OCI-LY3 (cell line): Measurements from ENCODE around the gene BMPR2.
"Not testable (repeated sequence)": the region's sequence is repeated elsewhere in the genome, so short reads cannot be mapped to it uniquely, and the experiment has no call there.

Experiments
- H2AFZ ChIP-seq: fragments of 200-600, 300-600 bp; shearing (Covaris generic); 2 replicates; pipeline ENCODE4 v1.6.0; 2014; ENCODE audit warnings: antibody characterized with exemption, low read depth, low read length
- H3K27ac ChIP-seq: fragments of 200-600, 300-600 bp; sonication (generic); 2 replicates; pipeline ENCODE4 v1.5.1; 2014; ENCODE audit warnings: mild to moderate bottlenecking, low read length, moderate library complexity, mixed read lengths
- H3K27me3 ChIP-seq: fragments of 200-600, 300-600 bp; sonication (generic); 2 replicates; pipeline ENCODE4 v1.6.1; 2014; ENCODE audit warnings: low read depth, low read length, mixed read lengths
- H3K36me3 ChIP-seq: fragments of 200-600, 300-600 bp; sonication (generic); replicated peaks from 2 replicates; pipeline ENCODE3; 2014; ENCODE audit warnings: low read depth, low read length, mixed read lengths
- H3K4me1 ChIP-seq: fragments of 300-600, 200-600 bp; sonication (generic); 2 replicates; pipeline ENCODE4 v1.6.1; 2014; ENCODE audit warnings: low read length, mixed read lengths
- H3K4me2 ChIP-seq: fragments of 200-600, 300-600 bp; sonication (generic); 2 replicates; pipeline ENCODE4 v1.6.1; 2014; ENCODE audit warnings: low read length, mixed read lengths
- H3K4me3 ChIP-seq: fragments of 300-600, 200-600 bp; sonication (generic); 2 replicates; pipeline ENCODE4 v1.5.1; 2014; ENCODE audit warnings: antibody characterized with exemption, mild to moderate bottlenecking, low read length, moderate library complexity
- H3K79me2 ChIP-seq: fragments of 300-600, 200-600 bp; shearing (Covaris generic); 2 replicates; pipeline ENCODE4 v1.6.1; 2014; ENCODE audit warnings: mild to moderate bottlenecking, low read length, mixed read lengths
- H3K9ac ChIP-seq: fragments of 300-600, 200-600 bp; shearing (Covaris generic); 2 replicates; pipeline ENCODE4 v1.6.0; 2014; ENCODE audit warnings: mild to moderate bottlenecking, low read length, moderate library complexity
- H3K9me3 ChIP-seq: fragments of 200-600, 300-600 bp; shearing (Covaris generic); 2 replicates; pipeline ENCODE4 v1.6.1; 2014; ENCODE audit warnings: low read length, mixed read lengths; ENCODE audit not compliant: insufficient read depth
- H4K20me1 ChIP-seq: fragments of 200-600, 300-600 bp; sonication (generic); 2 replicates; pipeline ENCODE4 v1.6.1; 2016; ENCODE audit warnings: low read length, mixed read lengths; ENCODE audit not compliant: insufficient read depth
- EZH2phosphoT487 ChIP-seq: fragments of 200-600 bp; shearing (Covaris generic); IDR thresholded peaks from 2 replicates; pipeline ENCODE4 v1.6.1; 2018; ENCODE audit warnings: antibody characterized with exemption, mixed run types, low read depth
- TF ChIP-seq, protein P1 (sequence below): fragments of 200-600, 300-600 bp; sonication (generic); IDR thresholded peaks from 2 replicates; pipeline ENCODE4 v1.5.1; 2014; ENCODE audit warnings: antibody characterized with exemption, low read length, low read depth

Gene BMPR2

DNA sequence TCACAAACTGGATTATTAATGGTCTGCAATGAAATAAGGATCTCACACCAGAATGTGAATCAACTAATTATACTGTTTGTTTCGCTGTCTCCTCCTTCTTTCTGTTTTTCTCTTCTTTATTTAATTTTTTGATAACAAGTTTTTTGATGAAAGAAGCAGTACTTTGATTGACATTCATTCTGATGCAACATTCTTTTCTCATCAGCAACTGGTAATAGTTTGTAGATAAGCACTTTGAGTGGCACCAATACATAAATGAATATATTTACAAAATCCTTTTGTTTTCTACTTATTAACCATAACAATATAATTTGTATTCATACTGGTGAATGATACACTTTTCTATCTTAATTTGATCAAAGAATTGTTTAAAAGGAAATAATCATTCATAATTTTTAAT is 143.3 kb downstream of the BMPR2 start:
- Histone ChIP-seq H3K36me3 (peaks cover 8% of the 10 kb centered on the region), H3K27me3 (no peaks in the 10 kb centered on the region), H3K4me3 (no peak overlapping the region), H3K27ac (no peak overlapping the region), H3K4me1 (peaks cover 6% of the 10 kb centered on the region), H3K79me2 (no peaks in the 10 kb centered on the region), H3K9ac (no peak overlapping the region), H3K9me3 (no peaks in the 10 kb centered on the region), H4K20me1 (no peaks in the 10 kb centered on the region), H3K4me2 (no peak overlapping the region), H2AFZ (no peak overlapping the region)
- no peak for TF ChIP-seq EZH2phosphoT487
- TF ChIP-seq, protein P1, sequence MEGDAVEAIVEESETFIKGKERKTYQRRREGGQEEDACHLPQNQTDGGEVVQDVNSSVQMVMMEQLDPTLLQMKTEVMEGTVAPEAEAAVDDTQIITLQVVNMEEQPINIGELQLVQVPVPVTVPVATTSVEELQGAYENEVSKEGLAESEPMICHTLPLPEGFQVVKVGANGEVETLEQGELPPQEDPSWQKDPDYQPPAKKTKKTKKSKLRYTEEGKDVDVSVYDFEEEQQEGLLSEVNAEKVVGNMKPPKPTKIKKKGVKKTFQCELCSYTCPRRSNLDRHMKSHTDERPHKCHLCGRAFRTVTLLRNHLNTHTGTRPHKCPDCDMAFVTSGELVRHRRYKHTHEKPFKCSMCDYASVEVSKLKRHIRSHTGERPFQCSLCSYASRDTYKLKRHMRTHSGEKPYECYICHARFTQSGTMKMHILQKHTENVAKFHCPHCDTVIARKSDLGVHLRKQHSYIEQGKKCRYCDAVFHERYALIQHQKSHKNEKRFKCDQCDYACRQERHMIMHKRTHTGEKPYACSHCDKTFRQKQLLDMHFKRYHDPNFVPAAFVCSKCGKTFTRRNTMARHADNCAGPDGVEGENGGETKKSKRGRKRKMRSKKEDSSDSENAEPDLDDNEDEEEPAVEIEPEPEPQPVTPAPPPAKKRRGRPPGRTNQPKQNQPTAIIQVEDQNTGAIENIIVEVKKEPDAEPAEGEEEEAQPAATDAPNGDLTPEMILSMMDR: no peak

- Histone ChIP-seq H2AFZ (no peak overlapping the region), H4K20me1 (no peaks in the 10 kb centered on the region), H3K9ac (no peak overlapping the region), H3K9me3 (no peaks in the 10 kb centered on the region), H3K27ac (no peak overlapping the region), H3K27me3 (no peaks in the 10 kb centered on the region), H3K36me3 (peaks cover 8% of the 10 kb centered on the region), H3K4me3 (no peak overlapping the region), H3K4me2 (no peak overlapping the region), H3K4me1 (no peaks in the 10 kb centered on the region), H3K79me2 (no peaks in the 10 kb centered on the region)
- TF ChIP-seq, protein P1: no peak
- no peak for TF ChIP-seq EZH2phosphoT487
Measured at GRCh38 chr2:202521470-202521869, 145.3 kb downstream of the BMPR2 start.

GRCh38 chr2:202529389-202529788 is 153.3 kb downstream of the BMPR2 start:
- no peaks in the 10 kb centered on the region for H3K9me3 ChIP-seq
- H3K4me3 ChIP-seq: no peak overlapping the region
- H3K27ac ChIP-seq: no peak overlapping the region
- H3K27me3 ChIP-seq: no peaks in the 10 kb centered on the region
- no peak overlapping the region for H3K4me2 ChIP-seq
- H3K36me3 ChIP-seq: no peaks in the 10 kb centered on the region
- no peaks in the 10 kb centered on the region for H4K20me1 ChIP-seq
- H3K79me2 ChIP-seq: no peaks in the 10 kb centered on the region
- TF ChIP-seq, protein P1: no peak
- TF ChIP-seq EZH2phosphoT487: no peak
- no peaks in the 10 kb centered on the region for H3K4me1 ChIP-seq
- H2AFZ ChIP-seq: no peak overlapping the region
- no peak overlapping the region for H3K9ac ChIP-seq

DNA sequence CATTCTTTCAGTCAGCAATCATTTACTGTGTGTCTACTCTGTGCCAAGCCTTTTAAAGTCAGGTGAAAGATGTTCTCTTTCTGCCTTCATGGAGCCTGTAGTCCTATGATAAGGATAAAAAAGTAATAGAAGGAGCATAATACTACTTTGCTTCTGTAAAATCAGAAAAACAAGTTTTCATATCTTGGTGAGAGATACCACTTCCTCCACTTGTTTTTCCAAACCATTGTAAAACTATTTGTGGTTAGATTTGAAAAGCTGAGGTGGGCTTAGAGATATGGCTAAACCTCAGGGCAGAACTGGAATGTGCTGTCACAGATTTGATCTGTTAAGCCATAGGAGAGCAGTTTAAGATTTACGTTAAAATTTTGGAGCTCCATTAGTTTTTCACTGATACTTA is 153.9 kb downstream of the BMPR2 start:
- Histone ChIP-seq H3K4me3 (no peak overlapping the region), H3K9ac (no peak overlapping the region), H4K20me1 (no peaks in the 10 kb centered on the region), H3K36me3 (no peaks in the 10 kb centered on the region), H3K4me2 (no peak overlapping the region), H3K9me3 (no peaks in the 10 kb centered on the region), H3K27ac (no peak overlapping the region), H3K27me3 (no peaks in the 10 kb centered on the region), H3K4me1 (no peaks in the 10 kb centered on the region), H2AFZ (no peak overlapping the region), H3K79me2 (no peaks in the 10 kb centered on the region)
- TF ChIP-seq, protein P1: no peak
- no peak for TF ChIP-seq EZH2phosphoT487

DNA sequence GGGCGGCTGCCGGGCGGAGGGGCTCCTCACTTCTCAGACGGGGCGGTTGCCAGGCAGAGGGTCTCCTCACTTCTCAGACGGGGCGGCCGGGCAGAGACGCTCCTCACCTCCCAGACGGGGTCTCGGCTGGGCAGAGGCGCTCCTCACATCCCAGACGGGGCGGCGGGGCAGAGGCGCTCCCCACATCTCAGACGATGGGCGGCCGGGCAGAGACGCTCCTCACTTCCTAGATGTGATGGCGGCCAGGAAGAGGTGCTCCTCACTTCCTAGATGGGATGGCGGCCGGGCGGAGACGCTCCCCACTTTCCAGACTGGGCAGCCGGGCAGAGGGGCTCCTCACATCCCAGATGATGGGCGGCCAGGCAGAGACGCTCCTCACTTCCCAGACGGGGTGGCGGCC is 159.2 kb downstream of the BMPR2 start:
- H3K27ac ChIP-seq, H3K9me3 ChIP-seq, H3K4me2 ChIP-seq, H2AFZ ChIP-seq, H3K4me3 ChIP-seq, H3K36me3 ChIP-seq, H3K27me3 ChIP-seq, H3K4me1 ChIP-seq, H4K20me1 ChIP-seq, H3K79me2 ChIP-seq, H3K9ac ChIP-seq: not testable (repeated sequence)
